Mucosa of descending colon (tissue), 3 donors: ENCODE data around the gene CDR2. TPM values are rescaled to one million over a fixed set of nuclear protein-coding genes. Genes with fewer than 3 reads are reported as not detected.

Source experiments
- ATAC-seq: fragments of 200-7000 bp; cut with Tn5 transposase; one replicate; pipeline ENCODE4 v1.9.1; 2020; ENCODE audit warnings: mild to moderate bottlenecking, moderate library complexity
- DNase-seq, 3 donors: peaks; one replicate each; pipeline ENCODE4 v3.0.0-alpha.2; 2020
- H3K36me3 ChIP-seq: fragments of 200-600 bp; one replicate; pipeline ENCODE4 v1.8.0; 2021; ENCODE audit warnings: low read depth, mild to moderate bottlenecking
- H3K4me1 ChIP-seq: fragments of 200-600 bp; one replicate; pipeline ENCODE4 v1.8.0; 2021; ENCODE audit warnings: low read depth, mild to moderate bottlenecking
- H3K4me3 ChIP-seq: fragments of 200-600 bp; one replicate; pipeline ENCODE4 v1.8.0; 2021; ENCODE audit warnings: mild to moderate bottlenecking
- H3K9me3 ChIP-seq: fragments of 200-600 bp; one replicate; pipeline ENCODE4 v1.8.0; 2021; ENCODE audit warnings: mild to moderate bottlenecking
- intact Hi-C, 2 donors: fragments of 100-400 bp; cut with DNase I in 1 of 2; cut with micrococcal nuclease in 1 of 2; formaldehyde crosslinking; loops; one replicate each; pipeline versions ENCODE4 v1.11.0 to v1.11.1; 2022; cut with DNase I, micrococcal nuclease
- total RNA-seq, 3 donors: library from RNA; stranded (reverse); fragmentation: NEBNext Ultra II Directional in 2 of 3; extraction: Animal tissue kit (Norgen Biotek cat#: 25700) in 2 of 3; gene quantifications; one replicate each; pipeline versions ENCODE4 v1.2.1 to v1.2.4, GENCODE V29; 2021 to 2023
- TF ChIP-seq, protein P1 (sequence below): fragments of 200-600 bp; IDR thresholded peaks from one replicate; pipeline ENCODE4 v1.8.0; 2022; ENCODE audit warnings: antibody characterized with exemption, mild to moderate bottlenecking
- donor health status: DM: no; HTN: no; CAD: no; lungs with moderate emphysema.
- donor health status: DM: no; HTN: no; CAD: no.
- donor health status: DM: no; HTN: yes; CAD: no.

The CDR2 gene
- total RNA-seq, 3 donors from 2014 or later = 23.8 to 30.4 (median 26.3) TPM

DNA sequence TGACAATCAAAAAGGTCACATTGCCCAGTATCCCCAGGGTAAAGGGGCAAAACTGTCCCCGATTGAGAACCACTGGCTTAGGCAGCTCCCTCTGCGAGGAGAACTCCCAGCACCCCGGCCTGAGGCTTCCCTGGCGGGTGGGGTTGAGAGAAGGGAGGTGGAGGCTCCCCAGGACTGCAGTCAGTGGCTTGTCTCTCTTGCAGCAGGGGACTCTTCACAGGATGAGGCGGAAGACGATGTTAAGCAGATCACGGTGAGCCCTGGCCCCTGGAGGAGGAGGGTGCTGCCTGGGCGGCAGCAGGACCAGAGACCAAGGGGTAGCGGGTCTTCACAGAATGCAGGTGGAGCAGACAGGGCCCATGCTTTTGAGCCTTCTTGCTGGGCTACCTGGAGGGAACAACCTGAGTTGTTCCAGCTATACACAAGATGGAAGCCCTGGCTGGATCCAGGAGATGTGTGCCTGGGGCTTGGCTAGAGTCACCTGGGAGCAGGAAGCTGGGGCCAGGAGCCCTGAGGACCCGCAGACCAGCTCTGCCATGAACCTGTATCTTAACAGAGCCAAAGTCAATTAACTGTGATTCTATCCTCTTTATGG, 60.4 kb downstream of the CDR2 start:
- no peaks in the 10 kb centered on the region for H3K9me3 ChIP-seq
- H3K36me3 ChIP-seq = peaks cover 26% of the 10 kb centered on the region
- ATAC-seq (no peak), DNase-seq (no peak)
- no peaks in the 10 kb centered on the region for H3K4me1 ChIP-seq
- TF ChIP-seq, protein P1, sequence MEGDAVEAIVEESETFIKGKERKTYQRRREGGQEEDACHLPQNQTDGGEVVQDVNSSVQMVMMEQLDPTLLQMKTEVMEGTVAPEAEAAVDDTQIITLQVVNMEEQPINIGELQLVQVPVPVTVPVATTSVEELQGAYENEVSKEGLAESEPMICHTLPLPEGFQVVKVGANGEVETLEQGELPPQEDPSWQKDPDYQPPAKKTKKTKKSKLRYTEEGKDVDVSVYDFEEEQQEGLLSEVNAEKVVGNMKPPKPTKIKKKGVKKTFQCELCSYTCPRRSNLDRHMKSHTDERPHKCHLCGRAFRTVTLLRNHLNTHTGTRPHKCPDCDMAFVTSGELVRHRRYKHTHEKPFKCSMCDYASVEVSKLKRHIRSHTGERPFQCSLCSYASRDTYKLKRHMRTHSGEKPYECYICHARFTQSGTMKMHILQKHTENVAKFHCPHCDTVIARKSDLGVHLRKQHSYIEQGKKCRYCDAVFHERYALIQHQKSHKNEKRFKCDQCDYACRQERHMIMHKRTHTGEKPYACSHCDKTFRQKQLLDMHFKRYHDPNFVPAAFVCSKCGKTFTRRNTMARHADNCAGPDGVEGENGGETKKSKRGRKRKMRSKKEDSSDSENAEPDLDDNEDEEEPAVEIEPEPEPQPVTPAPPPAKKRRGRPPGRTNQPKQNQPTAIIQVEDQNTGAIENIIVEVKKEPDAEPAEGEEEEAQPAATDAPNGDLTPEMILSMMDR = no peak
- no peak overlapping the region for H3K4me3 ChIP-seq
- intact Hi-C loops = no loop called here

DNA sequence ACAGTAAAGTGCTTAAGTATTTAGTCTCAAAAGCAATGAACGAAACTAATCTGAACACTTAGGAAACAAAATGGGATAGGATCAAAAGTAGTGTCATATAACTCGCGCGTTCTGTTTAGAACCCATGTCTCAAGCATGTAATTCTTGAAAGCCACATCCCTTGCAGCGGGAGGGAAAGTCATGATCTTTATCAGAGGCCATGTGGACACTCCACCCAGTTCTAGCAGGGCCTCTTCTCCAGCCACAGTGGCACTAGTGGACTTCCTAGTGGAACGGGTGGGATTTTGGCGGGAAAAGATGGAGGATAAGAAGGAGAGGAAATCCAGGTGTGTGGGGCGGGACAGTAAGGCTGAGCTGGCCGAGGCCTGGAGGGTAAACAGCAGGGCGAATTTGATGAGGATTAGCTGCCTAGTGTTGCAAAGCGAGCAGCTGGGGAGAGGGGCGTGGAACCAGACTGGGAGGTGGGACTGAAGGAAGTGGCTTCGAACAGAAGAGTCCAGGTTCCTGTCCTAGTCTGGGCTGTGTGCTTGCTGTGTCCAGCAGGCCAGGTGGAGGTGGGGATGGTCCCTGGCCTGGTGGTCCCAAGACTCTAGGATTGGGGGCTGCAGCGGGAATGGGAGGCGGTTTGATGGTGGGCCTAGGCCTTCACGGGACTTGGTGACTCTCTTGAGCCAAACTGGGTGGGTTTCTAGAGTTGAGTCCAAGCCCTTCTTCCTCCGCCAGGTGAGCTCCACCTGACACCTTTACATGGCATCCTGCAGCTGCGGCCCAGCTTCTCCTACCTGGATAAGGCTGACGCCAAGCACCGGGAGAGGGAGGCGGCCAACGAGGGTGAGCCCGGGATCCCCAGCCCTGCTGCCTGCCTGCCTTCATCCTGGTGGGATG, 61.3 kb downstream of the CDR2 start:
- no peak for ATAC-seq
- DNase-seq = no peak
- intact Hi-C loops = no loop called here
- H3K36me3 ChIP-seq = peaks cover 29% of the 10 kb centered on the region
- no peaks in the 10 kb centered on the region for H3K9me3 ChIP-seq
- H3K4me1 ChIP-seq = no peaks in the 10 kb centered on the region
- TF ChIP-seq, protein P1 = no peak
- no peak overlapping the region for H3K4me3 ChIP-seq

DNA sequence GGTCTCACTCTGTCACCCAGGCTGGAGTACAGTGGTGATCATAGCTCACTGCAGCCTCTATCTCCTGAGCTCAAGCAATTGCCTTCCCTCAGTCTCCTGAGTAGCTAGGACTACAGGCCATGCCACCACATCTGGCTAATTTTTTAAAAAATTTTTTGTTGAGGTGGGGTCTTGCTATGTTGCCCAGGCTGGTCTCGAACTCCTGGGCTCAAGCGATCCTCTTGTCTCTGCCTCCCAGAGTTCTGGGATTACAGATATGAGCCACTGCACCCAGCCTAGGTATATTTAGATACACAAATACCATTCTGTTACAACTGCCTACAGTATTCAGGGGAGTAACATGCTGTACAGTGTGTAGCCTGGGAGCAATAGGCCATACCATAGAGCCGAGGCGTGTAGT, 62.9 kb downstream of the CDR2 start:
- TF ChIP-seq, protein P1 = no peak
- no peak overlapping the region for H3K4me3 ChIP-seq
- H3K9me3 ChIP-seq = no peaks in the 10 kb centered on the region
- peaks cover 20% of the 10 kb centered on the region for H3K36me3 ChIP-seq
- intact Hi-C loops = no loop called here
- no peak for DNase-seq
- H3K4me1 ChIP-seq = no peaks in the 10 kb centered on the region
- no peak for ATAC-seq

DNA sequence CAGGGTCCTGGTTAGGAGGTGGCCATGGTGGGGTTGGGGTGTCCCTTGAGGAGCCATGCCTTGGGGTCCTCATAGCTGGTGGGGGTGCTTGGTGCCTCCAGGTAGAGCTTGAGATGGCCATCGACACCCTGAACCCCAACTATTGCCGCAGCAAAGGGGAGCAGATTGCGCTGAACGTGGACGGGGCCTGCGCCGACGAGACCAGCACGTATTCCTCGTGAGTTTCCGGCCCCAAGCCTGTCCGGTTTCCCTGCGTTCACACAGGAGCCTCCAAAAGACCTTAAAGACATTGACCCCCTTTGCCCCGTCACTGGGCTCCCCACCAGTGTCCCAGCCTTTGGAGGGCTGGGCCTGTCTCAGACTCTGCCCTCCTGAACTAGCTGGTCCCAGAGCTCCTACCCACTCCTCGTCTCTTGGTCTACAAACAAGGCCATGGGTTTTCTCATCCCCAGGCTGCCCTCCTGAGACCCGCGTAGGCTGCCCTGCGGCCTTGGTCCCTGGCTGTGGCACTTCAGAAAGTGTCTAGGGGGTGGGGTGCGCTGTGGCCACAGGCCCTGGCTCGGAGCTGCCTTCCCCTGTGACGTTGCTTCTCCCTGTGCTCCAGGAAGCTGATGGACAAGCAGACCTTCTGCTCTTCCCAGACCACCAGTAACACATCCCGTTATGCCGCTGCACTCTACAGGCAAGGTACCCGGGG, 65.4 kb downstream of the CDR2 start:
- intact Hi-C loops = no loop called here
- ATAC-seq (no peak), DNase-seq (no peak)
- peaks cover 7% of the 10 kb centered on the region for H3K36me3 ChIP-seq
- H3K4me3 ChIP-seq = no peak overlapping the region
- no peaks in the 10 kb centered on the region for H3K9me3 ChIP-seq
- no peaks in the 10 kb centered on the region for H3K4me1 ChIP-seq
- TF ChIP-seq, protein P1 = no peak

DNA sequence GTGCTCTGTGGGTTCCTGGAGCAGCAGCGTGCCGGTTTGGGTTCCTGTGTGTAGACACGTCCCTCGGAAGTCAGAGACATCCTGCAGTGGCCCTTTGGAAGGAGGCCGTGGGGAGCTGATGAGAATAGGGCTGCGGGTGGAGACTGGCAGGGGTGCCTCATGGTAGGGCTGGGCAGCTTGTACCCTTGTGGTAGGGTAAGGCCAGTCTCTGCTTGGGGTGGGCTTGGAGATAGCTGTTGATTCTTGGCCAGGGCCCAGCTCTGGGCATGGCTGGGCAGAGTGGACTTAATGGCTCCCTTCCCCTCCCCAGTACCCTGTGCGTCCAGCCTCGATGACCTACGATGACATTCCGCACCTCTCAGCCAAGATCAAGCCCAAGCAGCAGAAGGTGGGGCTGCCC, 66.6 kb downstream of the CDR2 start:
- ATAC-seq = no peak

More for the DNA sequence above, 66.6 kb downstream of the CDR2 start:
- Histone ChIP-seq H3K9me3 (no peaks in the 10 kb centered on the region), H3K4me3 (no peak overlapping the region), H3K36me3 (peaks cover 7% of the 10 kb centered on the region), H3K4me1 (no peaks in the 10 kb centered on the region)
- TF ChIP-seq, protein P1 = no peak
- DNase-seq = no peak
- intact Hi-C loops = no loop called here
